K562 (cell line): Measurements from ENCODE around the gene NEMP1. TPM values are rescaled to one million over a fixed set of nuclear protein-coding genes. Genes with fewer than 3 reads are reported as not detected.

Experiments
- ATF2 ChIP-seq: sonication (generic); formaldehyde crosslinking; IDR thresholded peaks from 2 replicates; pipeline ENCODE4 v1.8.1; 2022; ENCODE audit warnings: missing genetic modification reagents
- FOXP4 ChIP-seq: sonication (generic); formaldehyde crosslinking; IDR thresholded peaks from 2 replicates; pipeline ENCODE4 v1.8.0; 2022; ENCODE audit warnings: mild to moderate bottlenecking, missing genetic modification reagents, borderline replicate concordance
- MXD1 ChIP-seq: fragments of 250-450 bp; sonication (Bioruptor Pico); IDR thresholded peaks from 2 replicates; pipeline ENCODE4 v1.8.0; 2021; ENCODE audit warnings: borderline replicate concordance, mild to moderate bottlenecking, moderate library complexity; ENCODE audit not compliant: poor library complexity, severe bottlenecking
- NR4A1 ChIP-seq, 2 experiments: fragments of 250-450 bp in 1 of 2; fragments of 450-650 bp in 1 of 2; sonication (Bioruptor Pico) in 1 of 2; IDR thresholded peaks; 2 replicates each; pipeline versions ENCODE4 v1.4.0 to v1.6.1; 2016 to 2020; ENCODE audit warnings: mild to moderate bottlenecking in 2 of 2, missing compliant biosample characterization in 1 of 2, missing genetic modification characterization in 1 of 2, moderate library complexity in 1 of 2
- POLR2AphosphoS5 ChIP-seq: IDR thresholded peaks from 2 replicates; pipeline ENCODE4 v1.6.1; 2011; ENCODE audit warnings: mild to moderate bottlenecking, low read depth, low read length, moderate library complexity; ENCODE audit not compliant: control insufficient read depth, insufficient read depth
- PRPF4 ChIP-seq: fragments of 200-400 bp; formaldehyde crosslinking; IDR thresholded peaks from one replicate; pipeline ENCODE4 v1.6.1; 2017; ENCODE audit warnings: low read length, low read depth, mild to moderate bottlenecking; ENCODE audit not compliant: insufficient read depth, poor library complexity, severe bottlenecking
- RBFOX2 ChIP-seq: fragments of 200-400 bp; formaldehyde crosslinking; IDR thresholded peaks from 2 replicates; pipeline ENCODE4 v1.6.1; 2017; ENCODE audit warnings: low read depth, mild to moderate bottlenecking, low read length, moderate library complexity
- SETDB1 ChIP-seq: IDR thresholded peaks from one replicate; pipeline ENCODE4 v1.6.1; 2012; ENCODE audit warnings: low read length, control low read depth, inconsistent platforms
- SIN3B ChIP-seq: fragments of 450-650 bp; IDR thresholded peaks from 2 replicates; pipeline ENCODE4 v1.6.1; 2017; ENCODE audit warnings: low read depth, mild to moderate bottlenecking, moderate library complexity
- SMAD1 ChIP-seq: fragments of 150-350 bp; IDR thresholded peaks from 2 replicates; pipeline ENCODE4 v1.6.1; 2014; ENCODE audit warnings: low read length, low read depth; ENCODE audit not compliant: partially characterized antibody
- STAT5B ChIP-seq: fragments of 250-450 bp; sonication (Bioruptor Pico); IDR thresholded peaks from 2 replicates; pipeline ENCODE4 v1.8.0; 2021; ENCODE audit warnings: mild to moderate bottlenecking, inconsistent platforms
- ZNF165 ChIP-seq: fragments of 250-450 bp; sonication (Bioruptor Pico); IDR thresholded peaks from 2 replicates; pipeline ENCODE4 v1.4.0; 2020; ENCODE audit warnings: borderline replicate concordance
- ZNF431 ChIP-seq: sonication (generic); formaldehyde crosslinking; IDR thresholded peaks from 2 replicates; pipeline ENCODE4 v1.8.0; 2022; ENCODE audit warnings: mild to moderate bottlenecking, missing genetic modification reagents
- ZNF507 ChIP-seq: conservative IDR thresholded peaks from 2 replicates; pipeline ENCODE4 v1.6.1; 2017; ENCODE audit warnings: missing genetic modification characterization, missing compliant biosample characterization
- ZNF518B ChIP-seq: fragments of 250-450 bp; sonication (Bioruptor Pico); IDR thresholded peaks from 2 replicates; pipeline ENCODE4 v1.5.0; 2021; ENCODE audit warnings: mild to moderate bottlenecking, moderate library complexity
- ZNF589 ChIP-seq: fragments of 200-800 bp; sonication (Bioruptor generic); IDR thresholded peaks from 2 replicates; pipeline ENCODE4 v1.6.1; 2016; ENCODE audit warnings: low read depth, missing genetic modification characterization, missing compliant biosample characterization
- ZSCAN32 ChIP-seq: fragments of 450-650 bp; formaldehyde crosslinking; IDR thresholded peaks from 2 replicates; pipeline ENCODE4 v1.4.0; 2020; ENCODE audit warnings: mild to moderate bottlenecking, moderate library complexity
- polyA plus RNA-seq, 8 experiments: library from polyadenylated mRNA; depleted of rRNA in 4 of 8; stranded (reverse) in 5 of 8; unstranded in 3 of 8; fragments of >200 nt; fragmentation: Nextera tagmentation in 2 of 8; fragmentation: Illumina TruSeq in 1 of 8; extraction: Ambion mirVana in 2 of 8; extraction: Trizol in 1 of 8; gene quantifications; 2 replicates each; pipeline versions ENCODE4 v1.2.1 to v1.2.3, GENCODE V29; 2011 to 2014; ENCODE audit warnings: inconsistent platforms in 1 of 8, missing spikeins in 1 of 8
- total RNA-seq, 7 experiments: library from RNA; depleted of rRNA in 6 of 7; stranded (reverse); fragments of >200 nt in 6 of 7; fragmentation: Illumina TruSeq in 2 of 7; extraction: Trizol in 2 of 7; gene quantifications; 2 replicates each; pipeline versions ENCODE4 v1.2.1 to v1.2.3, GENCODE V29; 2011 to 2021; ENCODE audit warnings: low replicate concordance in 1 of 7

Gene NEMP1
- total and polyA plus RNA-seq, 9 of the 15 experiments (the other 6 are each of a cell fraction or from before 2014, with no cell fraction given): 9.5 to 82.2 (median 41.2) TPM

- TF ChIP-seq MXD1 (CRISPR knock-in tag): no peak
- no peak for TF ChIP-seq ZNF518B
- no peak for TF ChIP-seq ZNF165 (CRISPR knock-in tag)
- no peak for TF ChIP-seq FOXP4
- TF ChIP-seq POLR2AphosphoS5: peak; percentile 62; the same call in 1 of the 2 replicates
- no peak for TF ChIP-seq ZSCAN32
- peak; percentile 57; the same call in 1 of the 2 replicates for TF ChIP-seq SIN3B
- TF ChIP-seq ZNF507 (tag): no peak
- peak; percentile 68 for TF ChIP-seq RBFOX2
- no peak for TF ChIP-seq SETDB1
- no peak for TF ChIP-seq ZNF589 (CRISPR knock-in tag)
- TF ChIP-seq STAT5B (CRISPR knock-in tag): no peak
- no peak for TF ChIP-seq SMAD1
- TF ChIP-seq PRPF4: no peak
- no peak for TF ChIP-seq ZNF431 (CRISPR knock-in tag)
- TF ChIP-seq ATF2 (CRISPR knock-in tag): no peak
- TF ChIP-seq NR4A1 (CRISPR knock-in tag; IDR thresholded peaks at IDR 0.05): no peak
- TF ChIP-seq NR4A1 (tag; IDR thresholded peaks at IDR 0.05): no peak
These were observed 72.4 kb downstream of the NEMP1 start, which contains the start of gene ZBTB39 (continued) for GRCh38 chr12:57005980-57006808.
